SK-N-SH (cell line): Measurements from ENCODE around the gene COX7C.

Experiments
- CTCF ChIP-seq: fragments of 200-600 bp; sonication (generic); IDR thresholded peaks from 2 replicates; pipeline ENCODE4 v1.6.1; 2017; ENCODE audit warnings: antibody characterized with exemption, mild to moderate bottlenecking, moderate library complexity
- FOSL2 ChIP-seq: IDR thresholded peaks from 2 replicates; pipeline ENCODE4 v1.4.0; 2012; ENCODE audit warnings: low read depth, mild to moderate bottlenecking, moderate library complexity, borderline replicate concordance
- FOXJ3 ChIP-seq: sonication (generic); formaldehyde crosslinking; IDR thresholded peaks from 2 replicates; pipeline ENCODE4 v1.5.1; 2020; ENCODE audit warnings: mild to moderate bottlenecking, missing genetic modification reagents
- USF1 ChIP-seq: IDR thresholded peaks from 2 replicates; pipeline ENCODE4 v1.4.0; 2012; ENCODE audit warnings: low read depth, borderline replicate concordance
- YY1 ChIP-seq: IDR thresholded peaks from 2 replicates; pipeline ENCODE4 v1.4.0; 2012; ENCODE audit warnings: low read depth, mild to moderate bottlenecking

DNA sequence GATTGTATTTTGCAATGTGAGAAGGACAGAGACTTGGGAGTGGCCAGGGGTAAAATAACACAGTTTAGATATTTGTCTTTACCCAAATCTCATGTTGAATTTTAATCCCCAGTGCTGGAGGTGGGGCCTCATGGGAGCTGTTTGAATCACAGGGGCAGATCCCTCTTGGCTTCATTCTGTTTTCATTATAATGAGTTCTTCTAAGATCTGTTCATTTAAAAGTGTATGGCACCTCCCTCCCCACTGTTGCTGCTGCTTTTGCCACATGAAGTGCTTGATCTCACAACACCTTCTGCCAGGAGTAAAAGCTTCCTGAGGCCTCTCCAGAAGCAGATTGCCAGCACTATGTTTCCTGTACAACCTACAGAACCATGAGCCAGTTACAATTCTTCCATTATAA lies 28.1 kb downstream of the COX7C start:
- TF ChIP-seq YY1 (no peak), FOXJ3 (CRISPR knock-in tag) (no peak), CTCF (no peak), FOSL2 (no peak), USF1 (no peak)
